Left colon (tissue), 2 donors: Measurements from ENCODE around the gene TEAD1. TPM values are rescaled to one million over a fixed set of nuclear protein-coding genes. Genes with fewer than 3 reads are reported as not detected.
A peak's percentile ranks its signal among the peaks of the same experiment; 100 is the strongest.

Experiments used
- ATAC-seq: fragments of 200-7000 bp; cut with Tn5 transposase; one replicate; pipeline ENCODE4 v1.9.1; 2020; ENCODE audit warnings: mild to moderate bottlenecking, moderate library complexity
- DNase-seq, 2 donors: peaks; one replicate each; pipeline ENCODE4 v3.0.0-alpha.2; 2020
- intact Hi-C, 2 donors: fragments of 100-400 bp; cut with DNase I in 1 of 2; cut with micrococcal nuclease in 1 of 2; formaldehyde crosslinking; loops; one replicate each; pipeline versions ENCODE4 v1.11.2 to v1.14.0; 2022; cut with DNase I, micrococcal nuclease
- total RNA-seq, 2 donors: library from RNA; stranded (reverse); fragmentation: NEBNext Ultra II Directional; extraction: Animal tissue kit (Norgen Biotek cat#: 25700); gene quantifications; one replicate each; pipeline ENCODE4 v1.2.1, GENCODE V29; 2021
- donor health status: DM: no; HTN: no; CAD: no.
- donor health status: DM: yes; HTN: yes; CAD: no.

TEAD1 gene
- total RNA-seq, 2 donors from 2014 or later, result 43.0 to 51.3 TPM

GRCh38 chr11:12958986-12959385, 284.8 kb downstream of the TEAD1 start:
- DNase-seq, result peak in 1 of 2 donors; percentile 16
- intact Hi-C loops, result no loop called here

GRCh38 chr11:12961615-12962014, 287.4 kb downstream of the TEAD1 start:
- ATAC-seq (no peak), DNase-seq (no peak)
- intact Hi-C loops, result loop anchor here in 1 of 2 donors (10.0 kb wide), 2 partner anchors 223 to 383 kb away; no protein-coding TSS in a partner anchor

More at GRCh38 chr11:12958986-12959385, 284.8 kb downstream of the TEAD1 start:
- peak; percentile 86 for ATAC-seq

GRCh38 chr11:12962306-12962705, 288.1 kb downstream of the TEAD1 start:
- peak; percentile 37 for ATAC-seq
- DNase-seq, result no peak
- intact Hi-C loops, result loop anchor here in 1 of 2 donors (10.0 kb wide), 2 partner anchors 222 to 382 kb away; no protein-coding TSS in a partner anchor

GRCh38 chr11:12963051-12963450, 288.8 kb downstream of the TEAD1 start:
- intact Hi-C loops, result loop anchor here in 1 of 2 donors (10.0 kb wide), 2 partner anchors 222 to 382 kb away; no protein-coding TSS in a partner anchor
- DNase-seq (no peak), ATAC-seq (no peak)

GRCh38 chr11:12963792-12964536, 289.7 kb downstream of the TEAD1 start:
- peak; percentile 41 to 78 for DNase-seq
- ATAC-seq, result peak; percentile 89
- intact Hi-C loops, result loop anchor here in 1 of 2 donors (10.0 kb wide), 2 partner anchors 221 to 381 kb away; no protein-coding TSS in a partner anchor

- ATAC-seq (no peak), DNase-seq (no peak)
- intact Hi-C loops, result loop anchor here in 1 of 2 donors (10.0 kb wide), 2 partner anchors 220 to 380 kb away; no protein-coding TSS in a partner anchor
Measured at GRCh38 chr11:12964650-12965049, 290.4 kb downstream of the TEAD1 start.

GRCh38 chr11:12966002-12966401, 291.8 kb downstream of the TEAD1 start:
- DNase-seq, result no peak
- intact Hi-C loops, result loop anchor here in 1 of 2 donors (10.0 kb wide), 2 partner anchors 219 to 379 kb away; no protein-coding TSS in a partner anchor
- no peak for ATAC-seq

- no peak for DNase-seq
- intact Hi-C loops, result loop anchor here in 1 of 2 donors (10.0 kb wide), 2 partner anchors 217 to 377 kb away; no protein-coding TSS in a partner anchor
- no peak for ATAC-seq
Measured at GRCh38 chr11:12968101-12968500, 293.9 kb downstream of the TEAD1 start.

- DNase-seq (no peak), ATAC-seq (no peak)
- intact Hi-C loops, result loop anchor here in 1 of 2 donors (10.0 kb wide), 2 partner anchors 216 to 376 kb away; no protein-coding TSS in a partner anchor
Measured at GRCh38 chr11:12968826-12969225, 294.6 kb downstream of the TEAD1 start.

- intact Hi-C loops, result no loop called here
- DNase-seq (no peak), ATAC-seq (no peak)
Measured at GRCh38 chr11:12971955-12972354, 297.7 kb downstream of the TEAD1 start.

GRCh38 chr11:12973528-12974181, 299.4 kb downstream of the TEAD1 start:
- ATAC-seq (no peak), DNase-seq (no peak)
- intact Hi-C loops, result no loop called here

- intact Hi-C loops, result no loop called here
- no peak for DNase-seq
- no peak for ATAC-seq
Measured at GRCh38 chr11:12975195-12975594, 301.0 kb downstream of the TEAD1 start.

GRCh38 chr11:12979928-12980689, 305.9 kb downstream of the TEAD1 start:
- intact Hi-C loops, result no loop called here
- ATAC-seq (no peak), DNase-seq (no peak)

GRCh38 chr11:12981676-12982522, 307.7 kb downstream of the TEAD1 start:
- ATAC-seq, result no peak
- intact Hi-C loops, result no loop called here
- no peak for DNase-seq

- intact Hi-C loops, result no loop called here
- no peak for ATAC-seq
- DNase-seq, result no peak
Measured at GRCh38 chr11:12983336-12983735, 309.1 kb downstream of the TEAD1 start.

- intact Hi-C loops, result no loop called here
- ATAC-seq (no peak), DNase-seq (no peak)
Measured at GRCh38 chr11:12986194-12986898, 312.1 kb downstream of the TEAD1 start.

GRCh38 chr11:12989428-12990161, 315.4 kb downstream of the TEAD1 start:
- ATAC-seq, result no peak
- intact Hi-C loops, result no loop called here
- DNase-seq, result no peak
